Keratinocyte (primary cell): Measurements from ENCODE around the gene TSPAN18. TPM values are rescaled to one million over a fixed set of nuclear protein-coding genes. Genes with fewer than 3 reads are reported as not detected.

ENCODE experiments used
- DNase-seq: peaks from one replicate; pipeline ENCODE4 v3.0.0-alpha.2; 2011; ENCODE audit warnings: low read depth, missing footprints, low spot score
- FAIRE-seq: peaks from 2 replicates; lab custom pipeline; 2011; peaks lifted over from hg19 to GRCh38; lab: Jason Lieb, UNC
- H2AFZ ChIP-seq: 2 replicates; pipeline ENCODE4 v1.6.0; 2012; ENCODE audit warnings: low read length, control low read depth, inconsistent platforms; ENCODE audit not compliant: control insufficient read depth
- H3K27ac ChIP-seq: 2 replicates; pipeline ENCODE4 v1.5.1; 2011; ENCODE audit warnings: low read length; ENCODE audit not compliant: control insufficient read depth, insufficient read depth
- H3K27me3 ChIP-seq: 3 replicates; pipeline ENCODE4 v1.6.0; 2011; ENCODE audit warnings: low read length; ENCODE audit not compliant: control insufficient read depth, insufficient read depth; ENCODE audit errors: extremely low read depth
- H3K36me3 ChIP-seq, 2 experiments: 2 replicates in 1 of 2; 3 replicates in 1 of 2; pipeline ENCODE4 v1.5.1; 2011; ENCODE audit warnings: low read length in 2 of 2, mild to moderate bottlenecking in 1 of 2; ENCODE audit not compliant: control insufficient read depth in 2 of 2, insufficient read depth in 2 of 2; ENCODE audit errors: extremely low read depth in 1 of 2
- H3K4me1 ChIP-seq: 3 replicates; pipeline ENCODE4 v1.5.1; 2011; ENCODE audit warnings: low read length; ENCODE audit not compliant: control insufficient read depth, insufficient read depth; ENCODE audit errors: extremely low read depth
- H3K4me2 ChIP-seq: 3 replicates; pipeline ENCODE4 v1.6.0; 2011; ENCODE audit warnings: low read depth, low read length; ENCODE audit not compliant: control insufficient read depth, insufficient read depth; ENCODE audit errors: extremely low read depth
- H3K4me3 ChIP-seq, 3 experiments: fragments of 200-600 bp in 1 of 3; sonication (generic) in 1 of 3; 2 replicates in 2 of 3; 3 replicates in 1 of 3; pipeline ENCODE4 v1.5.1; 2011 to 2016; ENCODE audit warnings: low read length in 3 of 3, mild to moderate bottlenecking in 3 of 3, control low read depth in 2 of 3, inconsistent platforms in 1 of 3, low read depth in 1 of 3, mixed read lengths in 1 of 3, mixed run types in 1 of 3, moderate library complexity in 1 of 3; ENCODE audit not compliant: control insufficient read depth in 2 of 3, insufficient read depth in 2 of 3; ENCODE audit errors: extremely low read depth in 1 of 3
- H3K79me2 ChIP-seq: 2 replicates; pipeline ENCODE4 v1.6.0; 2012; ENCODE audit warnings: low read length; ENCODE audit not compliant: control insufficient read depth, insufficient read depth
- H3K9ac ChIP-seq: 3 replicates; pipeline ENCODE4 v1.6.0; 2011; ENCODE audit warnings: low read length; ENCODE audit not compliant: control insufficient read depth, insufficient read depth; ENCODE audit errors: extremely low read depth
- H3K9me1 ChIP-seq: 3 replicates; pipeline ENCODE4 v1.6.0; 2011; ENCODE audit warnings: low read length; ENCODE audit not compliant: control insufficient read depth, insufficient read depth; ENCODE audit errors: extremely low read depth
- H3K9me3 ChIP-seq: 2 replicates; pipeline ENCODE4 v1.5.1; 2012; ENCODE audit warnings: low read depth, low read length; ENCODE audit not compliant: control insufficient read depth
- H4K20me1 ChIP-seq: 3 replicates; pipeline ENCODE4 v1.6.0; 2011; ENCODE audit warnings: low read length; ENCODE audit not compliant: control insufficient read depth, insufficient read depth; ENCODE audit errors: extremely low read depth
- CTCF ChIP-seq, 3 experiments: IDR thresholded peaks in 1 of 3; conservative IDR thresholded peaks in 1 of 3; optimal IDR thresholded peaks in 1 of 3; 2 replicates in 2 of 3; 3 replicates in 1 of 3; pipeline versions ENCODE3 to v1.5.1; 2011; ENCODE audit warnings: low read length in 3 of 3, mild to moderate bottlenecking in 3 of 3, moderate library complexity in 2 of 3, control low read depth in 1 of 3, inconsistent platforms in 1 of 3; ENCODE audit not compliant: insufficient read depth in 2 of 3; ENCODE audit errors: extremely low read depth in 1 of 3
- EZH2 ChIP-seq: IDR thresholded peaks from one replicate; pipeline ENCODE4 v1.6.1; 2012; ENCODE audit warnings: inconsistent platforms, mild to moderate bottlenecking, low read length, moderate library complexity
- dilution Hi-C: fragments of 300-500 bp; cut with MboI; formaldehyde crosslinking; loops from one replicate; pipeline ENCODE4 v1.7.0; 2020; ENCODE audit warnings: low sequenced_read_pairs; ENCODE audit not compliant: extremely low pct_ligation_motif_present
- polyA plus RNA-seq, 5 experiments: library from polyadenylated mRNA; depleted of rRNA in 3 of 5; stranded (reverse) in 3 of 5; stranded (forward) in 1 of 5; unstranded in 1 of 5; fragments of >200 nt; gene quantifications; 1 replicate in 1 of 5; 2 replicates in 3 of 5; 3 replicates in 1 of 5; pipeline versions ENCODE4 v1.2.1 to v1.2.3, GENCODE V29; 2011 to 2012; ENCODE audit warnings: missing spikeins in 2 of 5, low read depth in 1 of 5, low replicate concordance in 1 of 5

Gene TSPAN18
- polyA plus RNA-seq, 1 donor (not counting 4 experiments of a cell fraction or from before 2014, with no cell fraction given) = not detected

- Histone ChIP-seq H3K9me3 (no peaks in the 10 kb centered on the region), H3K4me1 (no peaks in the 10 kb centered on the region), H3K4me2 (no peak overlapping the region), H3K36me3 (no peaks in the 10 kb centered on the region), H4K20me1 (no peaks in the 10 kb centered on the region), H3K27ac (no peak overlapping the region), H3K9me1 (no peaks in the 10 kb centered on the region), H2AFZ (no peak overlapping the region), H3K4me3 (no peak overlapping the region), H3K79me2 (no peaks in the 10 kb centered on the region), H3K9ac (no peak overlapping the region), H3K27me3 (peaks cover 6% of the 10 kb centered on the region)
- no peak for FAIRE-seq
- no peak for DNase-seq
- TF ChIP-seq CTCF (optimal IDR thresholded peaks at IDR 0.05 in 1 of 3, IDR thresholded peaks at IDR 0.05 in 1 of 3, conservative IDR thresholded peaks at IDR 0.05 in 1 of 3; ENCODE audit: extremely low read depth in 1 of 3, insufficient read depth in 2 of 3, low read length in 3 of 3) (no peak), EZH2 (no peak)
- dilution Hi-C loops = no loop called here
Measured at GRCh38 chr11:44773351-44773965, 46.7 kb downstream of the TSPAN18 start.

DNA sequence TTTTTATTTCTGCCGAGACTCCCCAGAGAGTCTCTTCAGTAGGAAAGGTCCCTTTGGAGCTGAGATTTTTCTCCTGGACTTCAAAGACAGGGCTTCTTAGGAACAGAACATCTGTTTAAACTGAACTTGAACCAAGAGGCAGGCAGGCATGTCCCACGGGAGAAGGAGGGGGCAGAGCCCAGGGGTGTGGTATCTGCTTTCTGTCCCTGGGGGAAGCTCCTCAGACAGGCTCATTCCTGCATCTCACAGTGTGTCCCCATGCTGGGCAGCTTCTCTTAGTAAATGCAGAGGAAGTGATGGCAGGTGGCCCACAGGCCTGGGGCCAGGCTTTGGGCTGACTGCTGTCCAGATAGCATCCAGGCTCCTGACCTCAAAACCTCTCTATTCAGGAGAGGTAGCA, 47.3 kb downstream of the TSPAN18 start:
- no peak overlapping the region for H3K27ac ChIP-seq
- H3K79me2 ChIP-seq = no peaks in the 10 kb centered on the region
- no peaks in the 10 kb centered on the region for H3K36me3 ChIP-seq
- no peak overlapping the region for H3K4me3 ChIP-seq
- no peaks in the 10 kb centered on the region for H4K20me1 ChIP-seq
- H3K27me3 ChIP-seq = peaks cover 6% of the 10 kb centered on the region
- H3K4me1 ChIP-seq = no peaks in the 10 kb centered on the region
- no peak overlapping the region for H3K4me2 ChIP-seq
- no peak for FAIRE-seq
- dilution Hi-C loops = no loop called here
- H3K9ac ChIP-seq = no peak overlapping the region
- H2AFZ ChIP-seq = no peak overlapping the region
- DNase-seq = no peak
- no peaks in the 10 kb centered on the region for H3K9me3 ChIP-seq
- H3K9me1 ChIP-seq = no peaks in the 10 kb centered on the region
- TF ChIP-seq CTCF (optimal IDR thresholded peaks at IDR 0.05 in 1 of 3, IDR thresholded peaks at IDR 0.05 in 1 of 3, conservative IDR thresholded peaks at IDR 0.05 in 1 of 3; ENCODE audit: extremely low read depth in 1 of 3, insufficient read depth in 2 of 3, low read length in 3 of 3) (no peak), EZH2 (no peak)
